ENCODE measurements around the gene SV2C. TPM values are rescaled to one million over a fixed set of nuclear protein-coding genes. Genes with fewer than 3 reads are reported as not detected.

The SV2C gene
- polyA plus RNA-seq, 3 donors = 0.01 to 0.02 TPM; not detected in 1

- H3K4me3 Mint-ChIP-seq = no peak overlapping the region
- Histone ChIP-seq H3K9me3 (replicated peaks in 1 of 2; ENCODE audit: control insufficient read depth in 1 of 2, insufficient read depth in 1 of 2, low read length in 2 of 2) (no peaks in the 10 kb centered on the region), H3K27ac (ENCODE audit: low read depth in 1 of 2, low read length in 2 of 2) (no peak overlapping the region), H3K4me3 (replicated peaks in 1 of 3; ENCODE audit: low read depth in 2 of 3, low read length in 3 of 3) (no peak overlapping the region), H3K79me2 (ENCODE audit: insufficient read depth, low read length) (no peaks in the 10 kb centered on the region), H3K4me2 (replicated peaks; ENCODE audit: extremely low read depth, low read length, poor library complexity, severe bottlenecking) (no peak overlapping the region), H3K9ac (ENCODE audit: insufficient read depth, low read length, poor library complexity, severe bottlenecking) (no peak overlapping the region), H3K27me3 (ENCODE audit: control insufficient read depth in 2 of 2, insufficient read depth in 2 of 2, low read length in 2 of 2) (no peaks in the 10 kb centered on the region), H2AFZ (ENCODE audit: insufficient read depth, low read depth, low read length, poor library complexity, severe bottlenecking) (no peak overlapping the region), H3K36me3 (replicated peaks in 1 of 2; ENCODE audit: control insufficient read depth in 1 of 2, insufficient read depth in 2 of 2, low read length in 2 of 2) (no peaks in the 10 kb centered on the region), H4K20me1 (ENCODE audit: insufficient read depth, low read length) (no peaks in the 10 kb centered on the region), H3K4me1 (ENCODE audit: control insufficient read depth in 1 of 2, insufficient read depth in 2 of 2, low read length in 2 of 2) (no peaks in the 10 kb centered on the region)
- no peaks in the 10 kb centered on the region for H3K4me1 Mint-ChIP-seq
- WGBS (ENCODE audit: insufficient coverage) = 94% methylated on average over 2 of the region's 4 CpGs
- H3K36me3 Mint-ChIP-seq = no peaks in the 10 kb centered on the region
- no peak overlapping the region for H3K27ac Mint-ChIP-seq
- intact Hi-C loops (cut with micrococcal nuclease) = no loop called here
- TF ChIP-seq CTCF (IDR thresholded peaks at IDR 0.05) = no peak
- no peak for DNase-seq
- H3K9me3 Mint-ChIP-seq = peaks cover 5 to 16% (median 9%) of the 10 kb centered on the region in 7 donors
- H3K27me3 Mint-ChIP-seq (ENCODE audit: low read depth in 3 of 3) = peaks cover 0 to 6% (median 1%) of the 10 kb centered on the region in 3 donors
These were observed 79.2 kb downstream of the SV2C start for GRCh38 chr5:76162335-76162734.

- Mint-ChIP-seq H3K4me3 (no peak overlapping the region), H3K27ac (no peak overlapping the region), H3K27me3 (ENCODE audit: low read depth in 3 of 3) (peaks cover 0 to 6% (median 4%) of the 10 kb centered on the region in 3 donors), H3K4me1 (no peaks in the 10 kb centered on the region), H3K36me3 (no peaks in the 10 kb centered on the region), H3K9me3 (peaks cover 5 to 16% (median 9%) of the 10 kb centered on the region in 7 donors)
- Histone ChIP-seq H3K9ac (ENCODE audit: insufficient read depth, low read length, poor library complexity, severe bottlenecking) (no peak overlapping the region), H3K4me3 (replicated peaks in 1 of 3; ENCODE audit: low read depth in 2 of 3, low read length in 3 of 3) (no peak overlapping the region), H4K20me1 (ENCODE audit: insufficient read depth, low read length) (no peaks in the 10 kb centered on the region), H3K27me3 (ENCODE audit: control insufficient read depth in 2 of 2, insufficient read depth in 2 of 2, low read length in 2 of 2) (no peaks in the 10 kb centered on the region), H3K27ac (ENCODE audit: low read depth in 1 of 2, low read length in 2 of 2) (no peak overlapping the region), H3K4me2 (replicated peaks; ENCODE audit: extremely low read depth, low read length, poor library complexity, severe bottlenecking) (no peak overlapping the region), H3K9me3 (replicated peaks in 1 of 2; ENCODE audit: control insufficient read depth in 1 of 2, insufficient read depth in 1 of 2, low read length in 2 of 2) (no peaks in the 10 kb centered on the region), H3K4me1 (ENCODE audit: control insufficient read depth in 1 of 2, insufficient read depth in 2 of 2, low read length in 2 of 2) (no peaks in the 10 kb centered on the region), H3K79me2 (ENCODE audit: insufficient read depth, low read length) (no peaks in the 10 kb centered on the region), H3K36me3 (replicated peaks in 1 of 2; ENCODE audit: control insufficient read depth in 1 of 2, insufficient read depth in 2 of 2, low read length in 2 of 2) (no peaks in the 10 kb centered on the region), H2AFZ (ENCODE audit: insufficient read depth, low read depth, low read length, poor library complexity, severe bottlenecking) (no peak overlapping the region)
- no peak for DNase-seq
- intact Hi-C loops (cut with micrococcal nuclease) = no loop called here
- no peak for TF ChIP-seq CTCF (IDR thresholded peaks at IDR 0.05)
- WGBS (ENCODE audit: insufficient coverage) = 100% methylated on average over 1 of the region's 4 CpGs
These were observed 80.0 kb downstream of the SV2C start for GRCh38 chr5:76163111-76163628.

Measured in CD14-positive monocyte (primary cell).